Measurements from ENCODE around the gene BCLAF1.
A peak's percentile ranks its signal among the peaks of the same experiment; 100 is the strongest.

BCLAF1 gene, protein sequence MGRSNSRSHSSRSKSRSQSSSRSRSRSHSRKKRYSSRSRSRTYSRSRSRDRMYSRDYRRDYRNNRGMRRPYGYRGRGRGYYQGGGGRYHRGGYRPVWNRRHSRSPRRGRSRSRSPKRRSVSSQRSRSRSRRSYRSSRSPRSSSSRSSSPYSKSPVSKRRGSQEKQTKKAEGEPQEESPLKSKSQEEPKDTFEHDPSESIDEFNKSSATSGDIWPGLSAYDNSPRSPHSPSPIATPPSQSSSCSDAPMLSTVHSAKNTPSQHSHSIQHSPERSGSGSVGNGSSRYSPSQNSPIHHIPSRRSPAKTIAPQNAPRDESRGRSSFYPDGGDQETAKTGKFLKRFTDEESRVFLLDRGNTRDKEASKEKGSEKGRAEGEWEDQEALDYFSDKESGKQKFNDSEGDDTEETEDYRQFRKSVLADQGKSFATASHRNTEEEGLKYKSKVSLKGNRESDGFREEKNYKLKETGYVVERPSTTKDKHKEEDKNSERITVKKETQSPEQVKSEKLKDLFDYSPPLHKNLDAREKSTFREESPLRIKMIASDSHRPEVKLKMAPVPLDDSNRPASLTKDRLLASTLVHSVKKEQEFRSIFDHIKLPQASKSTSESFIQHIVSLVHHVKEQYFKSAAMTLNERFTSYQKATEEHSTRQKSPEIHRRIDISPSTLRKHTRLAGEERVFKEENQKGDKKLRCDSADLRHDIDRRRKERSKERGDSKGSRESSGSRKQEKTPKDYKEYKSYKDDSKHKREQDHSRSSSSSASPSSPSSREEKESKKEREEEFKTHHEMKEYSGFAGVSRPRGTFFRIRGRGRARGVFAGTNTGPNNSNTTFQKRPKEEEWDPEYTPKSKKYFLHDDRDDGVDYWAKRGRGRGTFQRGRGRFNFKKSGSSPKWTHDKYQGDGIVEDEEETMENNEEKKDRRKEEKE

GRCh38 chr6:136289579-136290409 lies at the start of gene BCLAF1:
TSS of gene BCLAF1 (minus strand) at chr6:136289846. CDS start at chr6:136279866, 9,980 bp downstream.
- FAIRE-seq = peak; percentile 91

DNA sequence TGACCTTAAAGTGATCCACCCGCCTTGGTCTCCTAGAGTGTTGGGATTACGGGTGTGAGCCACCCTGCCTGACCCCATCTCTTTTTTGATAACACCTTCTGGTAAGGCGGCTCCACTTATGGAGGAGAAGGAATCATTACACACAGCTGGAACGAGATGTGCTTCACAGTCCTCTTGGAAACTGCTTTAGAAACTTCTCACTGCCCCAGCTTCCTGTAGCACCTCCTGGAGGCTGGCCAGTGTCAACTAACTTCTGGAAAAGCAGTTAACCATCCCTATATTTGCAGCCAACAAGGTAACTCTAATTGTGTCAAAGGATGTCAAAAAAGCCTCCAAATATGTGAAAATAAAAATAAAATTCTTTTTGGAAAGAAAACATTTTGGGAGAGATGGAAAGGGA lies 48.8 kb upstream of the BCLAF1 start:
- FAIRE-seq = no peak

DNA sequence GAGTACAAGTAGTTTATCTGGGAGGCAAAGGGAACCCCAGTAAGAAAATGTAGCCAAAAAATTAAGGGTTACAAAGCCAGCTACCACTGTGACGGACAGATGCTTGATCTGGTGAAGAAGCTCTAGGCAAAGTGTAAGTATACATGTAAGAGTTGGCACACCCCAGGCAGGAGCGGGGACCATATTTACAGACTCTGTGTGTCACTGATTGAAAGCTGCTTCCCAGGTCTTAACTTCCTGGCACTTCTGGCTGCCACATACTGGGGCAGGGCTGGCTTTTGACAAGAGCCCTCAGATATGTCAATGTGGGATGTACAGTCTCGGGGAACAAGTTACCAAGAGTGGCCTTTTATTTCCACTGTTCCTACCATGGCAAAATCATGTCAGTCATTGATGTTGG lies 48.0 kb upstream of the BCLAF1 start:
- no peak for FAIRE-seq

DNA sequence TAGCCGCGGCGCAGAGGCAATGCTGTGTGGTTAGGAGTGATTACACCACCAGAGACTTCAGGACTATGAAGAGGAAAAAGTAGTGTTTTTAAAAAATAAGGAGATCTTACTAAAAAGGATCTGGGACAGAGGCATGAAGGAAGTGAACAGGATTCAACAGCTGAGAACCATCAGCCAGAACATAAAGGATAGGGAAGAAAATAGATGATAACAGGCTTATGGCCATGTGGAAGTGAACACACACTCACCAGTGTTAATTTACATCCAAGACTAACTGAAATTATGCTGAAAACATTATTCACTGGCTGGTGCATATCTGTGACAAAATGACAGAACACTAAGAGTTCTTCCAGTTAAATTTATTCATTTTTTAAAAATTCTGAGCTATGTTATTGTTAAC lies 47.5 kb upstream of the BCLAF1 start:
- no peak for FAIRE-seq

DNA sequence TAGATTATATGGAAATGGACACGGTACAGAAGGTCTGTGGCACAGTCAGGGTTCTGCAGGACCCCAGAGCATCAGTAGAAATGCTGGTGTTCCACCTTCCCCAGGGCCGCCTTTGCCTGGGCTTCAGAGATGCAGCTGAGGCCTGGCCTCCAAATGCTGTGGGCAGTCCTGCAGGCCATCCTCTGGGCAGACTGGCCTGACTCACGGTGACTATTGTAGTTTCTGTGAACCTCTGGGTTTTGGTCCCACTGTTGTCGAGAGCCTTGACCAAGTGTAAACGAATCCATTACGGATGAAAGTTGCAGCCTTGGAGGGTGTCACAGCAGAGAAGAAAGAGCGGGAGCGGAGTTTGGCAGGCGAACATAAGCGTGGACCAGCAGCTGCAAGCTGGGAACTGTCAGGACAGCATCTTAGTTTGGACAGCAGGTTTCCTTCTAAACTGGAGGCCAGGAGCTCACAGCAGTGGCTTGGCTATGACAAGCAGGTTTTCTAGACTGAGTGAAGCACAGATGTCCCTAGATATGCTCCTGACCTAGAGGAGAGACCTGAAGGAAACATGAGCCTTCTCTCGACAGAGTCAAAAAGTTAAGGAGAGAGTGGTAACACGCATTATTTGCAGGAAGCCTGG lies 46.2 kb upstream of the BCLAF1 start:
- no peak for FAIRE-seq

DNA sequence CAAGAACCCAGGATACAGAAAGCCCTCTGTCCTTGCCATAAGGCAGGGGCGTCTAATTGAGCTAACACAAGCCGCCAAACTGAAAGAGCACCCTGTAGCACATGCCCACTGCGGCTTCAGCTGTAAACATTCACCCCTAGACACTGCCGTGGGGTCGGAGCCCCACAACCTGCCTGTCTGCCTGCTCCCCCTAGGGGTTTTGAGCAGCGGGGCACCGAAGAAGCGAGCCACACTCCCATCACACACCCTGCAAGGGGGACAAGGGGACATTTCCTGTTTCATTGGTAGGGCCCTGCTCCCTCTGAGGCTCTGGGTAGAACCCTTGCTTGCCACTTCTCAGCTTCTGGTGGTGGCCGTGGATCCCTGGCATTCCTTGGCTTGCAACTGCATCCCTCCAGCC lies 45.2 kb upstream of the BCLAF1 start:
- FAIRE-seq = no peak

- no peak for FAIRE-seq
Observed at GRCh38 chr6:136334465-136334846, 44.8 kb upstream of the BCLAF1 start.

- no peak for FAIRE-seq
Observed at GRCh38 chr6:136333824-136334464, 44.3 kb upstream of the BCLAF1 start.

- no peak for FAIRE-seq
Observed at GRCh38 chr6:136331461-136331860, 41.8 kb upstream of the BCLAF1 start.

DNA sequence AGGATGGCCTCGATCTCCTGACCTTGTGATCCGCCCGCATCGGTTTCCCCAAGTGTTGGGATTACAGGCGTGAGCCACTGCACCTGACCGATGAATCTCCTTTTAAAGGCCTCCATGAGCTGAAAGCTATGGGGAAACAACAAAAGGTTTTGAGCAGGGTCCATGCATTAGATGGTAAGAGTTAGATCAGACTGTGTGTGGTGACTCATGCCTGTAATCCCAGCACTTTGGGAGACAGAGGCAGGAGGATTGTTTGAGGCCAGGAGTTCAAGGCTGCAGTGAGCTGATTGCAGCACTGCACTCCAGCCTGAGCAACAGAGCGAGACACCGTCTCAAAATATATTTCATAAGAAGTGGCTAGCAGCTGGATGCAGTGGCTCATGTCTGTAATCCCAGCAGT lies 41.0 kb upstream of the BCLAF1 start:
- FAIRE-seq = no peak

DNA sequence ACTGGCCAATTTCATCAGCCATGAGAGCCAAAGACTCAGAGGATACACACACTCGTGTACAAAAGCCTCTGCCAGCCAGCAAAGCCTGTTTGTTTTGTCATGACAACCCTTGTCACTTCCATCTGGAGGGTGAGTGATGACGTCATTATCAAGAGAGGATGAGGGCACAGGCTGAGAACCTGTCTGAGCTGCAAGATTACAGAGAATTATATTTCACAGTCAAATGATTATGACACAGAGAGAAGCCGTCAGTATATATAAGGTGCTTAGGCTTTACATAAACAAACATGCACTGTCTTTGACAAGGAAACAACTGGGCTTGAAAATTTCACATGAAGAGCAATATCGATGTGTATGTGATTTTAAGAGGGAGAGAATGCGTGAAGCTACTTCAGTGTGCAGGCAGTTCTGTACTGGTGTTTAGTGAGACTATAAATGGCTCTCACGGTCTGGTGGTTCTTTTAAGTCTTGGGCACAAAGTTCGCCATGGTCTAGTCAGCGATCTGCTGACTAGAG lies 36.5 kb upstream of the BCLAF1 start:
- no peak for FAIRE-seq

DNA sequence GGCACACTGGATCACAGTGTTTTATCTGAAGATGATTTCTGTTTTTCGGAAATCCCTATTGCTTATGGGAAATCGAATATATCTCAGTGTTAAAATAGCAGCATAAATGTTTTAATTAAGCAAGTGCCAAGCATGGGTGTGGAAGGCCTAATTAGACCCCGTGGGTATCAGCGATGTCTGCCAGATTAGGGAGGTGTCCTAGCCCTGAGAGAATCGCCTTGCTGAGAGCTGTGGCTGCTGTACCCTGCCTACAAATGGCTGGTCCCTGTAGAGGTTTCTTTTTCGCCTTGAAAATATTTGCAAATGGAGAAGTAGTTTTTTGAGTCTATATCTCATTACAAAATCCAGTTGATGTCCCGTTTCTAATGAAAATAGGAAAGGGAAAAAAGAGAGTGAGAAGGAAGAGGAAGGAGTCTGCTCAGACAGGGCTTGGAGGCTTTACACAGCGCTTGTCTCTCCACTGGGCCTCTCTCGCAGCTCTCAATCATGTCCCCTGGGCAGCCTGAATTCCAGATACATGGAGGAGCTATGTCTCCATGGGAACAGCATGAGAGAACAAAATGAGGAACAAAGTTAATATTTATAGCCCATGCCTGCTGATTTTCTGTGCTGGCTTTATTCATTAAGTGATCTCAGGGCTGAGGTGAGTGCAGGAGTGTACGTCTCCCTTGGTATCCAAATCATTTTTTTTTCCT lies 35.2 kb upstream of the BCLAF1 start:
- no peak for FAIRE-seq

GRCh38 chr6:136323431-136324112 lies 33.9 kb upstream of the BCLAF1 start:
- no peak for FAIRE-seq

GRCh38 chr6:136319732-136320131 lies 30.1 kb upstream of the BCLAF1 start:
- no peak for FAIRE-seq

DNA sequence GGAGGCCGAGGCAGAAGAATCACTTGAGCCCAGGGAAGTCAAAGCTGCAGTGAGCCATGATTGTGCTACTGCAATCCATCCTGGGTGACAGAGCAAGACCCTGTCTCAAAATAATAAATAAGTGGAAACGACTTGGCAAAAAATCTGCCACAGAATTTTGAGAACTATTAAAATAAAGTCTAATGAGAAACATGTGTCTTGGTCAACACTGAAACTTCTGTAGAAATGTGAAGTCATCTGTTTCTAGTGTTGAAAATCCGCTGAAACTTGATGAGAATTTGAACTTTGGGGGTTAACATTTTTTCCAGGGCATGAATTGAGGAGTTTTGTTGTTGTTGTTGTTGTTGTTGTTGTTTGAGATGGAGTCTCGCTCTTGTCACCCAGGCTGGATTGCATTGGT lies 29.0 kb upstream of the BCLAF1 start:
- FAIRE-seq = no peak

GRCh38 chr6:136317971-136318370 lies 28.3 kb upstream of the BCLAF1 start:
- no peak for FAIRE-seq

GRCh38 chr6:136317021-136317694 lies 27.5 kb upstream of the BCLAF1 start:
- FAIRE-seq = peak; percentile 83

DNA sequence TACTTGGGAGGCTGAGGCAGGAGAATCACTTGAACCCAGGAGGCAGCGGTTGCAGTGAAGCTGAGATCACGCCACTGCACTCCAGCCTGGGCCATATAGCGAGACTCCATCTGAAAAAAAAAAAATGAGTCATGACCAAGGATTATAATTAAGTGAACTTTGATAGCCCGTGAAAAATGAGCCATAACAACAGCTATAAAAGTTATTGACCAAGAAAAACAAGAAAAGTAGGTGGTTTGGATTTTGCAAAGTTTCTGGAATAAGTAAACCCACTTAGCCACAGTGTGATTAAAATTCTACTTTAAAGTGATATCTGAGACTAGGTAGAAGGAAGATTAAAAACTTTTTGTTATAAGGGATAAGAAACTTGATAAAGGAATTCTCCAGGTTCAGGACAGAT lies 25.9 kb upstream of the BCLAF1 start:
- FAIRE-seq = no peak

GRCh38 chr6:136312975-136313374 lies 23.3 kb upstream of the BCLAF1 start:
- no peak for FAIRE-seq

- FAIRE-seq = no peak
Observed at GRCh38 chr6:136309729-136310311, 20.2 kb upstream of the BCLAF1 start.
